ENCODE data around the gene SNX19.

DNA sequence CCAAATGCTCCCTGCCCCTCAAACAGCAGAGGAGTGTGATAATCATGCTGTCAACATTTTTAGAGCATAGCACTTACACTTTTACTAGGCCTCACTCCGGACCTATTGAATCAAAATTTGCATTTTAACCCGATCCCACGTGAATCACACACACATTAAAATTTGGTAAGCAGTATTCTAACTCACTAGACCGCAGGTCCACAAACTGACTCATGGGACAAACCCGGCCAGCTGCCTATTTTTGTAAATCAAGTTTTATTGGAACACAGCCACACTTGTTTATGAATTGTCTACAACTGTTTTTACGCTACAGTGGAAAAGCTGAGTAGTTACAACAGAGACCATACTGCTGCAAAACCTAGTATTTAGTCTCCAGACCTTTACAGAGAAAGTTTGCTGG, 43.3 kb downstream of the SNX19 start:
- TF ChIP-seq, protein P1, sequence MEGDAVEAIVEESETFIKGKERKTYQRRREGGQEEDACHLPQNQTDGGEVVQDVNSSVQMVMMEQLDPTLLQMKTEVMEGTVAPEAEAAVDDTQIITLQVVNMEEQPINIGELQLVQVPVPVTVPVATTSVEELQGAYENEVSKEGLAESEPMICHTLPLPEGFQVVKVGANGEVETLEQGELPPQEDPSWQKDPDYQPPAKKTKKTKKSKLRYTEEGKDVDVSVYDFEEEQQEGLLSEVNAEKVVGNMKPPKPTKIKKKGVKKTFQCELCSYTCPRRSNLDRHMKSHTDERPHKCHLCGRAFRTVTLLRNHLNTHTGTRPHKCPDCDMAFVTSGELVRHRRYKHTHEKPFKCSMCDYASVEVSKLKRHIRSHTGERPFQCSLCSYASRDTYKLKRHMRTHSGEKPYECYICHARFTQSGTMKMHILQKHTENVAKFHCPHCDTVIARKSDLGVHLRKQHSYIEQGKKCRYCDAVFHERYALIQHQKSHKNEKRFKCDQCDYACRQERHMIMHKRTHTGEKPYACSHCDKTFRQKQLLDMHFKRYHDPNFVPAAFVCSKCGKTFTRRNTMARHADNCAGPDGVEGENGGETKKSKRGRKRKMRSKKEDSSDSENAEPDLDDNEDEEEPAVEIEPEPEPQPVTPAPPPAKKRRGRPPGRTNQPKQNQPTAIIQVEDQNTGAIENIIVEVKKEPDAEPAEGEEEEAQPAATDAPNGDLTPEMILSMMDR (IDR thresholded peaks at IDR 0.05; ENCODE audit: insufficient read depth, low read length, poor library complexity, severe bottlenecking), result no peak
- no peak for TF ChIP-seq EZH2phosphoT487 (conservative IDR thresholded peaks at IDR 0.05; ENCODE audit: low read length)
